ENCODE data around the gene CFAP57.

- TF ChIP-seq CTCF (IDR thresholded peaks at IDR 0.05) = no peak
- TF ChIP-seq POLR2A (IDR thresholded peaks at IDR 0.05) = no peak
These were observed 100.0 kb downstream of the CFAP57 start for GRCh38 chr1:43272161-43272560.

Data from uterus (tissue), 2 donors.